Suprapubic skin (tissue), 4 donors: ENCODE measurements around the gene LTN1. TPM values are rescaled to one million over a fixed set of nuclear protein-coding genes. Genes with fewer than 3 reads are reported as not detected.

Experiments used
- DNase-seq, 2 donors: peaks; one replicate each; pipeline ENCODE4 v3.0.0-alpha.2; 2019; ENCODE audit warnings: low spot score in 2 of 2
- H3K27ac ChIP-seq: fragments of 200-600 bp; sonication (generic); one replicate; pipeline ENCODE4 v1.5.1; 2019
- H3K27me3 ChIP-seq: fragments of 200-600 bp; sonication (generic); one replicate; pipeline ENCODE4 v1.5.1; 2019
- H3K36me3 ChIP-seq: fragments of 200-600 bp; sonication (generic); one replicate; pipeline ENCODE4 v1.5.1; 2019
- H3K4me1 ChIP-seq: fragments of 200-600 bp; sonication (generic); one replicate; pipeline ENCODE4 v1.5.1; 2019
- H3K4me3 ChIP-seq: fragments of 200-600 bp; sonication (generic); one replicate; pipeline ENCODE4 v1.5.1; 2019; ENCODE audit warnings: mild to moderate bottlenecking
- H3K9me3 ChIP-seq: fragments of 200-600 bp; sonication (generic); one replicate; pipeline ENCODE4 v1.5.1; 2019
- CTCF ChIP-seq, 2 donors: fragments of 200-600 bp in 1 of 2; fragments of 450-650 bp in 1 of 2; sonication (generic) in 1 of 2; IDR thresholded peaks; one replicate each; pipeline ENCODE4 v1.5.1; 2016 to 2019; ENCODE audit warnings: antibody characterized with exemption in 2 of 2, mild to moderate bottlenecking in 1 of 2, moderate library complexity in 1 of 2
- EP300 ChIP-seq: sonication (generic); formaldehyde crosslinking; IDR thresholded peaks from one replicate; pipeline ENCODE4 v1.6.1; 2017; ENCODE audit warnings: antibody characterized with exemption
- POLR2A ChIP-seq, 2 donors: fragments of 450-650 bp; IDR thresholded peaks; one replicate each; pipeline ENCODE4 v1.6.1; 2017; ENCODE audit warnings: antibody characterized with exemption in 2 of 2, mild to moderate bottlenecking in 2 of 2, moderate library complexity in 2 of 2
- POLR2AphosphoS5 ChIP-seq, 3 donors: sonication (generic); formaldehyde crosslinking; IDR thresholded peaks; one replicate each; pipeline ENCODE4 v1.6.1; 2017; ENCODE audit warnings: antibody characterized with exemption in 3 of 3
- WGBS: methylation state at CpG from one replicate; pipeline ENCODE4 v1.1.5; 2018; 5-methylcytosine and 5-hydroxymethylcytosine counted together
- total RNA-seq, 4 donors: library from RNA; depleted of rRNA; stranded (reverse); fragments of >200 nt; gene quantifications; one replicate each; pipeline ENCODE4 v1.1.0, GENCODE V29; 2016

The LTN1 gene
- total RNA-seq, 4 donors from 2014 or later, result 19.0 to 42.9 (median 23.9) TPM

DNA sequence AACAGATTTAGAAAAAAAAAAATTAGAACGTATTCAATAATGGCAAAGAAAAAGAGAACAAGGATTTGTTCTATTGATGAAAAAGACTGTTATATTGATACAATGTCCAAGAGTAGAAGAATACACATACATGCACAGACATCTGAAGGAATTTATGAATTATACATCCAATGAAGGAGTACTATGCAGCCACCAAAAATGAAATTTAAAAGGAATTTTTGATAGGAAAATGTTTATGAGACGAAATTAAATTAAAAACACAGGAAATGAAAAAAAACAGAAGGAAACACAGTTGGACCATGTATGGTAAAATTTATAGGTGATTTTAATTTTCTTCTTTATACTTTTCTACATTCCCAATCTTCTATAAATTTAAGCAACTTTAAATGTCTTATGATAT is 110.3 kb downstream of the LTN1 start:
- Histone ChIP-seq H3K27me3 (no peaks in the 10 kb centered on the region), H3K27ac (no peak overlapping the region), H3K4me1 (peaks cover 16% of the 10 kb centered on the region), H3K9me3 (no peaks in the 10 kb centered on the region), H3K36me3 (peaks cover 21% of the 10 kb centered on the region), H3K4me3 (no peak overlapping the region)
- 48% methylated on average over 2 of the region's 2 CpGs for WGBS
- TF ChIP-seq POLR2A (IDR thresholded peaks at IDR 0.05) (no peak), POLR2AphosphoS5 (IDR thresholded peaks at IDR 0.05) (no peak), CTCF (IDR thresholded peaks at IDR 0.05) (no peak), EP300 (no peak)
- no peak for DNase-seq

Other genes starting within 250 kb of the LTN1 start
- gene RWDD2B, start 26.5 kb upstream of the LTN1 start, total RNA-seq, result 1 to 10 TPM; 5.7 to 9.3 (median 8.1) TPM
- gene USP16, start 31.8 kb upstream of the LTN1 start, total RNA-seq, result 10 to 100 TPM; 20.7 to 30.0 (median 25.5) TPM
- 10 to 100 TPM; 92.1 to 99.8 (median 95.7) TPM for gene CCT8, start 80.8 kb upstream of the LTN1 start, total RNA-seq
- 10 to 100 TPM in 1 of 4 donors, 1 to 10 TPM in 3; 6.8 to 10.4 (median 8.8) TPM for gene MAP3K7CL, start 137.8 kb upstream of the LTN1 start, total RNA-seq